ENCODE data around the gene PHACTR1. TPM values are rescaled to one million over a fixed set of nuclear protein-coding genes. Genes with fewer than 3 reads are reported as not detected.

Gene PHACTR1
- total RNA-seq, 2 donors from 2014 or later: 2.8 to 6.3 TPM

DNA sequence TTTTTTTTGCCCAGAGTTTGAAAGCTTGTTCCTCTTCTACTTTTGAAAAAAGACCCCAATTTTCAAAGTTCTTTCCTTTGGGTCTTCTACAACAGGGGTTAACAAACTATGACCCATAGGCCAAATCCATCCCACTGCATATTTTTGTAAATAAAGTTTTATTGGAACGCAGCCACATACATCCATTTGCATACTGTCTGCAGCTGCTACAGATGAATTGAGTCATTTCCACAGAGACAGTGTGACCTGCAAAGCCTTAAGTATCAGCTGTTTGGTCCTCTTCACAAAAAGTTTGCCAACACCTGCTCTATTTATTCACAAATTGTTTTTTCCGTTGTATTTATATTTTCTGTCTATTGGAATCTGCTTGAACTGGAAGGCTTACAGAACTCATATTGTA is 422.6 kb downstream of the PHACTR1 start:
- no peaks in the 10 kb centered on the region for H3K27me3 ChIP-seq (ENCODE audit: control insufficient read depth, insufficient read depth, low read length, poor library complexity, severe bottlenecking)
- H3K36me3 Mint-ChIP-seq (ENCODE audit: low read depth): peaks cover 3% of the 10 kb centered on the region

DNA sequence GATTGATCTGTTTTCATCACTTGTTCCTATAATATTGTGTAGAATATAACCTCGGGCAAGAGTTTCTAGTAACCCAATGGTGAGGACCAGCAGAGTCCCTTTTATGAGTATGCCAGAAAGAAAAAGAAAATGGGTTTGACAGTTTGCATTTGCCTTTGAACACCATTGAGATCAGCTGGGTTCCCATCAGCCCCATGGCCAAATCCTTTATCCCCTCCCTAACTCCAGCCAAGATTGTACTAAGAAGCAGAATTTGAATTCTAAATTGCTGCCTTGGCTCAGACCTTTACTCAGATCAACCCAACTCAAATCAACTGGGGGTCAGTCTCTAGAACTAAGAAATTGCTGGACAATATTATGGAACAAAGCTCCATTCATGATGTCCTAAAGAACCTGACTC is 424.4 kb downstream of the PHACTR1 start:
- H3K27ac Mint-ChIP-seq: no peak overlapping the region
- H3K4me3 Mint-ChIP-seq: no peak overlapping the region
- TF ChIP-seq, protein P1, sequence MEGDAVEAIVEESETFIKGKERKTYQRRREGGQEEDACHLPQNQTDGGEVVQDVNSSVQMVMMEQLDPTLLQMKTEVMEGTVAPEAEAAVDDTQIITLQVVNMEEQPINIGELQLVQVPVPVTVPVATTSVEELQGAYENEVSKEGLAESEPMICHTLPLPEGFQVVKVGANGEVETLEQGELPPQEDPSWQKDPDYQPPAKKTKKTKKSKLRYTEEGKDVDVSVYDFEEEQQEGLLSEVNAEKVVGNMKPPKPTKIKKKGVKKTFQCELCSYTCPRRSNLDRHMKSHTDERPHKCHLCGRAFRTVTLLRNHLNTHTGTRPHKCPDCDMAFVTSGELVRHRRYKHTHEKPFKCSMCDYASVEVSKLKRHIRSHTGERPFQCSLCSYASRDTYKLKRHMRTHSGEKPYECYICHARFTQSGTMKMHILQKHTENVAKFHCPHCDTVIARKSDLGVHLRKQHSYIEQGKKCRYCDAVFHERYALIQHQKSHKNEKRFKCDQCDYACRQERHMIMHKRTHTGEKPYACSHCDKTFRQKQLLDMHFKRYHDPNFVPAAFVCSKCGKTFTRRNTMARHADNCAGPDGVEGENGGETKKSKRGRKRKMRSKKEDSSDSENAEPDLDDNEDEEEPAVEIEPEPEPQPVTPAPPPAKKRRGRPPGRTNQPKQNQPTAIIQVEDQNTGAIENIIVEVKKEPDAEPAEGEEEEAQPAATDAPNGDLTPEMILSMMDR (conservative IDR thresholded peaks at IDR 0.05): no peak
- Histone ChIP-seq H3K27ac (ENCODE audit: low read depth, low read length) (no peak overlapping the region), H3K4me1 (ENCODE audit: control insufficient read depth, insufficient read depth, low read length) (no peaks in the 10 kb centered on the region), H3K4me3 (ENCODE audit: low read length) (no peak overlapping the region), H3K9me3 (ENCODE audit: control insufficient read depth, low read length) (no peaks in the 10 kb centered on the region), H3K9ac (ENCODE audit: extremely low read depth, low read length, poor library complexity, severe bottlenecking) (no peak overlapping the region), H3K36me3 (ENCODE audit: control insufficient read depth, insufficient read depth, low read length) (no peaks in the 10 kb centered on the region), H3K27me3 (ENCODE audit: control insufficient read depth, insufficient read depth, low read length, poor library complexity, severe bottlenecking) (no peaks in the 10 kb centered on the region)
- peaks cover 11% of the 10 kb centered on the region for H3K4me1 Mint-ChIP-seq
- 86 to 91% methylated on average over 1 of the region's 1 CpG for WGBS, 2 experiments (ENCODE audit: insufficient coverage in 1 of 2, insufficient read length in 1 of 2)
- H3K27me3 Mint-ChIP-seq (ENCODE audit: insufficient read depth): peaks cover 9% of the 10 kb centered on the region
- H3K36me3 Mint-ChIP-seq (ENCODE audit: low read depth): no peaks in the 10 kb centered on the region
- DNase-seq: no peak
- H3K9me3 Mint-ChIP-seq: no peaks in the 10 kb centered on the region

More for the DNA sequence above, 422.6 kb downstream of the PHACTR1 start:
- Histone ChIP-seq H3K9me3 (ENCODE audit: control insufficient read depth, low read length) (no peaks in the 10 kb centered on the region), H3K4me1 (ENCODE audit: control insufficient read depth, insufficient read depth, low read length) (no peaks in the 10 kb centered on the region), H3K4me3 (ENCODE audit: low read length) (no peak overlapping the region), H3K9ac (ENCODE audit: extremely low read depth, low read length, poor library complexity, severe bottlenecking) (no peak overlapping the region), H3K27ac (ENCODE audit: low read depth, low read length) (no peak overlapping the region), H3K36me3 (ENCODE audit: control insufficient read depth, insufficient read depth, low read length) (no peaks in the 10 kb centered on the region)
- Mint-ChIP-seq H3K4me3 (no peak overlapping the region), H3K9me3 (peaks cover 9% of the 10 kb centered on the region), H3K27ac (no peak overlapping the region), H3K4me1 (peaks cover 16% of the 10 kb centered on the region), H3K27me3 (ENCODE audit: insufficient read depth) (peaks cover 14% of the 10 kb centered on the region)
- WGBS, 2 experiments (ENCODE audit: insufficient coverage in 1 of 2, insufficient read length in 1 of 2): 92 to 94% methylated on average over 1 to 2 of the region's 2 CpGs
- TF ChIP-seq, protein P1 (conservative IDR thresholded peaks at IDR 0.05): no peak
- no peak for DNase-seq

DNA sequence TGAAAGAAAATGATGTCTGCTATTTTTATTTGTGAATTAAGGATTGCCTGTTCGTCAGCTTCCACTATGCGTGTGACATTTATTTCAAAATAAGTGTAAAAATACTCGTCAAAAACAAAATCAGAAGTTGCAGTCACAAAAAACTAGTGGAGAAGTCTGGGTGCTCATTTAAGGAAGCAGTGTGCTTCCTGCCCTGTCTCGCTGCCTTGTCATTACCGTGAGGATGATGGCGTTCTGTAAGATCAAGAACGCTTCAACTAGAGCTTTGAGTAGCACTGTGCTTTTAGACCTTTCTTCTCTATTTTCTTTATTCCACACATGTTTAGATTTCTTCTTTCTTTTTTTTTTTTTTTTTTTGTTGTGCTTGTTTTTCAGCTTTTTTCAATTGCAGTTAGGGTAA is 424.8 kb downstream of the PHACTR1 start:
- no peaks in the 10 kb centered on the region for H3K4me1 ChIP-seq (ENCODE audit: control insufficient read depth, insufficient read depth, low read length)
- H3K9me3 Mint-ChIP-seq: no peaks in the 10 kb centered on the region
- TF ChIP-seq, protein P1 (conservative IDR thresholded peaks at IDR 0.05): no peak
- no peak for DNase-seq
- peaks cover 7% of the 10 kb centered on the region for H3K4me1 Mint-ChIP-seq
- no peak overlapping the region for H3K27ac ChIP-seq (ENCODE audit: low read depth, low read length)
- no peaks in the 10 kb centered on the region for H3K36me3 ChIP-seq (ENCODE audit: control insufficient read depth, insufficient read depth, low read length)
- H3K9ac ChIP-seq (ENCODE audit: extremely low read depth, low read length, poor library complexity, severe bottlenecking): no peak overlapping the region
- no peaks in the 10 kb centered on the region for H3K9me3 ChIP-seq (ENCODE audit: control insufficient read depth, low read length)
- H3K4me3 ChIP-seq (ENCODE audit: low read length): no peak overlapping the region
- H3K27me3 ChIP-seq (ENCODE audit: control insufficient read depth, insufficient read depth, low read length, poor library complexity, severe bottlenecking): no peaks in the 10 kb centered on the region
- H3K27ac Mint-ChIP-seq: no peak overlapping the region
- H3K4me3 Mint-ChIP-seq: no peak overlapping the region
- peaks cover 7% of the 10 kb centered on the region for H3K27me3 Mint-ChIP-seq (ENCODE audit: insufficient read depth)
- H3K36me3 Mint-ChIP-seq (ENCODE audit: low read depth): no peaks in the 10 kb centered on the region
- WGBS, 2 experiments (ENCODE audit: insufficient coverage in 1 of 2, insufficient read length in 1 of 2): 93 to 95% methylated on average over 5 to 7 of the region's 7 CpGs
